ENCODE measurements around the gene PPP2R5A. TPM values are rescaled to one million over a fixed set of nuclear protein-coding genes. Genes with fewer than 3 reads are reported as not detected.

The PPP2R5A gene
- total RNA-seq, 1 experiment from 2014 or later, result 36.1 TPM

Small RNAs within 50 kb of the gene (small RNA-seq; reads per million reads assigned to genes)
- gene SNORA16B, result not detected

Other genes starting within 250 kb of the PPP2R5A start
- 16.1 and 16.4 TPM in 2 replicates for gene INTS7, start 249.9 kb upstream of the PPP2R5A start, total RNA-seq (2014; rRNA removed; shearing (Covaris generic))
- 19.0 and 24.8 TPM in 2 replicates for gene DTL, start 249.7 kb upstream of the PPP2R5A start, total RNA-seq (2014; rRNA removed; shearing (Covaris generic))
- 10.5 and 11.9 TPM in 2 replicates for gene PACC1, start 129.5 kb downstream of the PPP2R5A start, total RNA-seq (2014; rRNA removed; shearing (Covaris generic))
- gene NENF, start 147.5 kb downstream of the PPP2R5A start, total RNA-seq (2014; rRNA removed; shearing (Covaris generic)), result 27.6 and 28.2 TPM in 2 replicates

All from HT-29 (cell line).